GM19025 (cell line): Measurements from ENCODE around the gene PLOD1.
"Not testable (repeated sequence)": the region's sequence is repeated elsewhere in the genome, so short reads cannot be mapped to it uniquely, and the experiment has no call there.

Experiments
- ATAC-seq: cut with Tn5 transposase; IDR thresholded peaks from one replicate; pipeline ENCODE4 v1.9.1; 2021; ENCODE audit warnings: mild to moderate bottlenecking, low read depth, moderate library complexity; ENCODE audit not compliant: unreplicated experiment

The PLOD1 gene

DNA sequence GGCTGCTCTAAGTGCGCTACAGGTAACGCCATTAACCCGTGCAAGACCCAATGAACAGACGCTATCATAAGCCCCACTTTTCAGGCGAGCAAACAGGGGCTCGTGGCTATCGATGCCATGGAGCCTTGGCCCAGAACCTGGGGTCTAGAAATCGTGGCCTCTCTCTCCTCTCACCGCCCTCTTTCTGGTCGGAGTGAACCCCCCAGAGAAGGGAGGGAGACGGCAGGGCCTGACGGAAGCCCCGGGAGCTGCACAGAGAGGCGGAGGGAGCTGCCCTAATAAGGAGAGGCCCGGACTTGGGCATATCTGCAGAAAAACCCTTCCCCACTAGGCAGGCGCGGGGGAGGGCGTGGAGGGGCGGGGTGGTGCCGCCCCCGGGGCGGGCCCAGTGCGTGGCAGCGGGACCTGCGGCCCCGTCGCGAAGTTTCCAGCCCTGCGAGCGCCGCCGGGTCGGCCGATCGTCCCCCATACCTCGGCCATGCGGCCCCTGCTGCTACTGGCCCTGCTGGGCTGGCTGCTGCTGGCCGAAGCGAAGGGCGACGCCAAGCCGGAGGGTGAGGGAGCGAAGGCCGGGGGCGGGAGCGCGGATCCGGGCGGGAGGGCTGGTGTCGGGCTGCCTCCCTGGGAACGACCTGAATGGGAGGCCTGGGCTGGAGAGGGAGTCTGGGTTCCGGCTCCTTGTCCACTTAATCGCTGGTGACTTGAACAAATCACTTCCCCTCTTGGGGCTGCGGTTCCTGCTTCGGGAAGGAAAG lies at the start of gene PLOD1:
TSS of gene PLOD1 (plus strand) at position 416 of the 755 bp plus-strand sequence. CDS start at position 479, 63 bp downstream.
- peak; percentile 94 for ATAC-seq

DNA sequence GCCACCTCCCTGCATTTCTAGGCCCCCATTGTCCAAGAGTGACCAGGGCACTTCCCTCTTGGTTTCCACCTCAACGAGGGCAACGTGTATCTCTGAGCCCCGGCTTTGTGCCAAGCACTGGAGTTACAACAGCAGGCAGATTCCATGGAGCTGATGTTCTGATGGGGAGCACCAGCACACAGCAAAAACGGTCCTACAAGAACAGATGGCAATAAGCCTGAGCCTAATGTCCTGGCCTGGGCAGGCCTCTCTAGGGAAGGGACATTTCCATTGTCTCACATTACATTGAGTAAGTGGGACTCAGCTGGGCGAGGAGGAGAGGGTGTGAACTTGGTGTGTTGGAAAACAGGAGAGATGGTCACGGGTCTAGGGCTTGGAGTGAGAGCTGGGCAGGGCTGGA lies 48.6 kb upstream of the PLOD1 start:
- no peak for ATAC-seq

DNA sequence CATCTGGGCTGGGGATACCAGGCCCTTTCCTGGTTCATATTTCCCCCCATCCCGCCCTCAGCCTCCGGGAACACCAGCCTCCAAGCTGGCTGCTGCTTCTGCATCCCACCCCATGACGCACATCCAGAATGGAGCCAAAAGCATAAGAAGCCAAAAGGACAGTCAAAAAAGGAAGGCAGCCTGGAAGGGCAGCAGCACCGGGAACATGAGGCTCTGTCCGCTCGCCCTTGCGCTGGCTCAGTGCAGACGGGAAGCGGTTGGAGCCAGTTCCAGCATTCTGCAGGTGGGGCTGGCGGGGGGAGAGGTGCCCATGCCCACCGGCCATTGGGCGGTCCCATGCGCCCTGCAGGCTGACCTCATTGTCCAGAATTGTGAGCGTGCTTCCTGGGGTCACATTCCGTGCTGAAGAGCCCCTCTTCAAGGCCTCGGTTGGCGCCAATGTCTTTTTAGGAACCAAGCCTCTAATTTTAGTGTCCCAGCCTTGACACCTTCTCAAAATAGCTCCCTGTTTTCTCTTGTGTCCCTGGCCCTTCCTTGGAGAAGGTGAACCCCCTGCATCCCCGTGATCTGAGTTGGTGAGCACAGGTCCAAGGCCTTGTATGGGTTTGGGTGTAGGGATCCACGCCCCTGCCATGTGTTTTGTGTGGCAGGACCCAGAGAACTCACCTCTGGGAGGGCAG lies 47.4 kb upstream of the PLOD1 start:
- ATAC-seq, result no peak

DNA sequence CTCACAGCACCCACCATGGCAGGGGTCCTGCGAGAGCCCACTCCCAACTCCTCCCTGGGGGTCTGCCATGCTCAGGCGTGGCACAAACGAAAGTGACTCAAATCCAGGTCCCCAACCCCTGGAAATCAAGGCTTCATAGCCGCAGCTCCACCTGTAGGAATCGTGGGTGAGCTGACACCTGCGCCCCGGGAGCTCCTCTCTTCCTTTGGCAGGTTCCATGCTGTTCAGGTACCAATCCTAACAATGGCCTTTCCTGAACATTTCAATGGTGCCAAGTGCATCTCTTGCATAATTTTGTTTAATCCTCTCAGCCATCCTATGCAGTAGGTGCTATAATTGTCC lies 46.9 kb upstream of the PLOD1 start:
- no peak for ATAC-seq

DNA sequence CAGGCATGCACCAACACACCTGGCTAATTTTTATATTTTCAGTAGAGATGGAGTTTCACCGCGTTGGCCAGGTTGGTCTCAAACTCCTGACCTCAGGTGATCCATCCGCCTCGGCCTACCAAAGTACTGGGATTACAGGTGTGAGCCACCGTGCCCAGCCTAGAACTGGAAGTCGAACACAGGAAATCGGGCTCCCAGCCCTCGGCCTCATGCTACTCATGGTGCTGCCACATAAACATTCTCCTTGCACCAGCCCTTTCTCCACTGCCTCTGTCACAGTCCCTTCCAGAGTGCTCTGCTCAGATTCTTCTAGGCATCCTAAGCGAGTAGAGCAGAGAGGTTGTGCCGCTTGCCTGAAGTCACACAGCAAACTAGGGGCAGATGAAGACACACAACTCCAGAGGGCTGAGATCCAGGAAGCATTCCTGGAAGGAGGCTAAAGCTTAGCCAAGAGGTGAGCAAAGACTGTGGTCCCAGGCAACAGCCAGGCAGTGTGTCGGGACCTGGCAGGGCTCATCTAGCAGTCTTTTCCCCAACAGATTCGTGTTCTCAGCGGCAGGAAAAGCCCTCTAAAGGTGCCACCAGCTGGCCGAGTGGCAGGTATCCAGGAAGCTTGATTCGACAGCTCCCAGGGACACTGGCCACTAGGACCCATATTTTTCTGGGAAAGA lies 46.2 kb upstream of the PLOD1 start:
- ATAC-seq, result no peak

DNA sequence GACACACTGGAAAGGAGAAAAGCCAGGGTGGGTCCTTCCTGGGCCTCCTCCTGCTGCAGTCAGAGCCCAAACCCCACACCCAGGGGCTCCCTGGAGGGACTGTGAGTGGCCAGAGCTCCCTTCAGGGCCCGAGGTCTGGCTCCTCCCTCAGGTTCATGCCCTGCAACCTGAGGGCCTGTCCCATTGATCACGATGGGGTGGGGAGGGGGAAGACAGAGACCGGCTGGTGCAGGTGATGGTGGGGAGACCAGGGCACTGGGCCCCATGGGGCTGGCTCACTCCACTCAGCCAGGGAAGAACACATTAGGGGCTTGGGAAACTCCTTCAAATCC lies 45.7 kb upstream of the PLOD1 start:
- ATAC-seq, result no peak

DNA sequence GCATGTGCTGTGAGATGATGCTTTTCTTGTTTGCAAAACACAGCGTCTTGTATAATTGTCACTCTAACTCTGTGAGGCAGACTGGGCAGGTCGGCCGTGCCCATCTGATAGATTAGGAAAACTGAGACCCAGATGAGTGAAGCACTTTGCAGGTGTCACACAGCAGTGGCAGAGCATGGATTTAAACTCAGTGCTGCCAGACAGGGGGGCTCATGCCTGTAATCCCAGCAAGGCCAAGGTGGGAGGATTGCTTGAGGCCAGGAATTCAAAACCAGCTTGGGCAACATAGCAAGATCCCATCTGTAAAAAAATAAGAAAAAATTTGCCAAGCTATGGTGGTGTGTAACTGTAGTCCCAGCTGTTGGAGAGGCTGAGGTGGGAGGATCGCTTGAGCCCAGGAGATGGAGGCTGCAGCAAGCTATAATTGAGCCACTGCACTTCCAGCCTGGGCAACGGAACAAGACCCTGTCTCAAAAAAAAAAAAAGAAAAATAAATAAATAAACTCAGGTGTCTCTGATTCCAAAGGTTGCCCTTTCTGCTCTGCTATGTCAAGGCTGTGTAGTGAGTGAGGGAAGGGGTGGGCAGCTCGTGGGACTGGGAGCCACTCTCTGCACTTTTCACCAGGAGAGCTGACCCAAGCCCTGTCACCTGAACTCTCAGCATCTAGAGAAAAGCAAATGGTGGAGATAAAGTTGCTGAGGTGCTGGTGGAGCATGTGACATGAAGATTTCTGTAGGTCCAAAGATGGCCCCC lies 42.9 kb upstream of the PLOD1 start:
- ATAC-seq, result no peak

DNA sequence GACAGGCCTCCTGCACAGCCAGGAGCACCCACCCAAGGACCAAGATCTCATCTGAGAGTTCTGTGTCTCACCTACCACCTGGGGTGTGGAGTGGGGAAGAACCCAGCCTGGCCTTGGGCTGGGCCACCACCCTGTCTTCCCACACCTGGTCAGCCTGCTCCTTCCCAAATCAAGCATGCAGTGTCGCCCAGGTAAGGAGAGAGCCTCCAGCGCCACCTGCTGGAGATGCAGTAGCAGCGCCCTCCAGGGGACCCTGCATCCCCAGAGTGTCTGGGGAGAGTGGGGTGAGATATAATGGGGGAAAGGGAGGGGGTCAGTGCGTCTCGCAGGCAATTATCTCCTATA lies 40.6 kb upstream of the PLOD1 start:
- no peak for ATAC-seq

DNA sequence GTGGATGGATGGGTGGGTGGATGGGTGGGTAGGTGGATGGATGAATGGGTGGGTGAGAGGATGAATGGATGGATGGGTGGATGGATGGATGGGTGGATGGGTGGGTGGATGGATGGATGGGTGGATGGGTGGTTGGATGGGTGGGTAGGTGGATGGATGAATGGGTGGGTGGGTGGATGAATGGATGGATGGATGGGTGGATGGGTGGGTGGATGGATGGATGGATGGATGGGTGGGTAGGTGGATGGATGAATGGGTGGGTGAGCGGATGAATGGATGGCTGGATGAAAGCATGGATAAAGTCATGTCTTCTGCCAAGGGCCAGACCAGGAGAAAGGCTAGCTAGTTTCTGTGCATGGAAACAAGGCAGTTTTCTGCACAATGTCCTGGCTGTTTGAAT lies 40.0 kb upstream of the PLOD1 start:
- ATAC-seq, result not testable (repeated sequence)

DNA sequence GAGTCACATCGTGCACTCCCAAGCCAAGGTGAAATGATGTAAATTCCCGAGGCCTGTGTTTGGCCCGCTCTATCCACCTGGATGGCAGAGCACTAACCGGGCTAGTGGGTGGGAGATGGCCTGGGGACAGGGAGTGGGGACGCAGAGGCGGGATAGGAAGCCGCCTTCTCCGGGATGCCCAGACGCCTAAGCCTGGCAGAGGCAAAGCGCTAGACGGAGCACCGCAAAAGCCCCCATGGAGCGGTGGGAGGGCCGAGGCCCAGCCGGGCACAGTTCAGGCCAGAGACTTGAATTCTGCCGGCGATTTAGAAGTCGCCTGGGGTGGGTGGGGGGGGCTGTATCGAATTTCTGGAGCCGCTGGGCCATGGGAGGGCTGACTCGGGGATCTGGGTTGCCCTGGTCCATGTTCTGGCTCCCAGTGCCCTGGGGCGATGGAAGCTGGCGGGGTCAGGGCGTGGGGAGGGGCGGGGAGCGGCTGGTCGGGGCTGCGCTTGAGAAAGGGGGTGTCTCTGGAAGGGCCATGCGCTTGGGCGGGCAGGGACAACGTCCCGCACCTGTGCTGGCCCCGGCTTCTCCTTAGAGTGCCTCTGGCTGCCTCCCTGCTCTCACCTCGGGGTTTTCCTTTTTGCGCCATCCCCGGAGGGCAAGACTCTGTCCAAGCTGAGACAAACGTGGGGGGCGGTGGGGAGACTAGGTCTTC lies 36.3 kb upstream of the PLOD1 start:
- ATAC-seq, result no peak

DNA sequence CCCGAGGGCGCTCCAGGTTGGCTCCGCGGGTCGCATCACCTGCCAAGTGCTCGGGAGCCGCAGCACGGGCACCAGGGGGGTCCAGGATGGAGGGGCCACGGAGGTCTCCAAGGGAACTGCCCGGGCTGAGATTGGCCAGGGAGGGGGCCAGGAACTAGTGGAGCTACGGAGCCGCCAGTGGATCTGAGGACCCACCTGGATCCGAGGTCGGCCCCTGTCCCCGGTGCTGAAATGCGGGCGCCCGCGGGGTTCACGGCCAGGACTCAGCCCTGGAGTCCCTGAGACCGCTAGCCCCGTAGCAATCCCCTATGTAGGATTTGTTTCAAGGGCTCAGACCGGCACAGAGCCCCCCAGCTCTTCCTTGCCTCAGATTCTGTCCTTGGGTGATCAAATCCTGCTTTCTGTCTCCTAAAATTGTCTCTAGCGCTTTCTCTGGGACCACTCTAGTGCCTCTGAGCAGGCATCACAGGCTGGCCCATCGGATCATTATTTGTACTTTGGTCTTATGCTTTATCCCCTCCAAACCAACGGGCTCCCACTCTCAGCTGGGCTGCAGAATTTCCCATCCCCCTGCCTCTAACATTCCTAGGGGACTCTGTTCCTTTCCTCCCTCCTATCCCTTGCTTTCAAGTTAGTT lies 35.6 kb upstream of the PLOD1 start:
- no peak for ATAC-seq

DNA sequence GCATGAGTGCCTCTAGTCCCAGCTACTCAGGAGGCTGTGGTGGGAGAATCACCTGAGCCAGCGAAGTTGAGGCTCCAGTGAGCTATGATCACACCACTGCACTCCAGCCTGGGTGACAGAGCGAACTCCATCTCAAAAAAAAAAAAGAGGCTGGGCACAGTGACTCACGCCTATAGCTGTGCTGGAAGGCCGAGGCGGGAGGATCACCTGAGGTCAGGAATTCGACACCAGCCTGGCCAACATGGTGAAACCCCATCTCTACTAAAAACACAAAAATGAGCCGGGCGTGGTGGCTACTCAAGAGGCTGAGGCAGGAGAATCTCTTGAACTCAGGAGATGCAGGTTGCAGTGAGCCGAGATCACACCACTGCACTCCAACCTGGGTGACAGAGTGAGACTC lies 33.1 kb upstream of the PLOD1 start:
- ATAC-seq, result not testable (repeated sequence)

DNA sequence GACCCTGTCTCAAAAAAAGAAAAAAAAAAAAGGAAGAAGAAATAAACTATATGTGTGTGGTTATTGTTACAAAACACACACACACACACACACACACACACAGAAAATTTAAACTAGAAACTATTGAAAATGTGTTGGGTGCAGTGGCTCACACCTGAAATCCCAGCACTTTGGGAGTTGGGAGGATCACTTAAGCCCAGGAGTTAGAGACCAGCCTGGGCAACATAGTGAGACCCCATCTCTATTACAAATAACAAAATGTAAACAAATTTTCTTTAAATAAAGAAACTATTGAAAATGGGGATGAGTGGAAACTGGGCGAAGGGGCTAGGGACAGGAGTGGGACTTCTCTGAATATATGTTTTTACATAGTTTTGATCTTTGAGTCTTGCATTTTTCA lies 31.3 kb upstream of the PLOD1 start:
- ATAC-seq, result no peak

DNA sequence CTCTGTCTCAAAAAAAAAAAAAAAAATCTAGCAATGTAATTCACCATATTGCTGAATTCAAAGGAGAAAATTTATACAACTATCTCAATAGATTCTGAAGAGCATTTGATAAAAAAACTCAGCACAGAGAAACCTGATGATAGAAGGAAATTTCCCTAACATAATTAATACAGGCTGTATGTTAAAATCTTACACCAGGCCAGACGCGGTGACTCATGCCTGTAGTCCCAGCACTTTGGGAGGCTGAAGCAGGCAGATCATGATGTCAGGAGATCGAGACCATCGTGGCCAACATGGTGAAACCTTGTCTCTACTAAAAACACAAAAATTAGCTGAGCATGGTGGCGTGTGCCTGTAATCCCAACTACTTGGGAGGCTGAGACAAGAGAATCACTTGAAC lies 30.4 kb upstream of the PLOD1 start:
- not testable (repeated sequence) for ATAC-seq

DNA sequence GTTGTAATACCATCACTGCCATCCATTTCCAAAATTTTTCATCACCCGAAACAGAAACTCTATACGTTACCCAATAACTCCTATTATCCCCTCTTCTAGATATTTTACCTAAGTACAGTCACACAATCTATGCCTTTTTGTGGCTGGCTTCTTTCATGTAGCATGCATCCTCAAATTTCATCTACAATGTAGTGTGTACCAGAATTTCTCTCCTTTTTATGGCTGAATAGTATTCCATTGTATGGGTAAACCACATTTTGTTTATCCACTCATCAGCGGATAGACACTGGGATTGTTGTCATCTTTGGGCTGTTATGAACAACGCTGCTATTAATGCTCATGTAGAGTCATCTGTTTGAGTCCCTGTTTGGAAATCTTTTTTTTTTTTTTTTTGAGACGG lies 29.5 kb upstream of the PLOD1 start:
- ATAC-seq, result no peak

DNA sequence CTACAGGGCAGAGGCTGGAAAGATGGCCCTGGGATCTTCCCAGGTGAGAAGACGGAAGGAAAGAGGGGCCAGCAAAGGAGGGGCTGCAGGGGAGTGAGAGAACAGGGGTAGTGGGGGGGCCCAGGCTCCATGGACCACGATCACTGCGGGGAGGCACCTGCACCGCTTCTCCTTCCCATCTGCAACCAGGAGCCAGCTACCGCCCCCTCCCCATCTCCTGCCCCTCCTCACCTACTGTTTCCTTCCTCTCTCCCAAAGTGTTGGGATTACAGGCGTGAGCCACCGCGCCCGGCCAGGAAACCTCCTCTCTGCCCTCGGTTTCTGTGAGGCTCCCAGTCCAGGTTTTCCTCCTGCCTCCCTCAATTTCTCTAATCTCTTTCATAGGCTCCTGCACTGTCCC lies 27.6 kb upstream of the PLOD1 start:
- ATAC-seq, result no peak

DNA sequence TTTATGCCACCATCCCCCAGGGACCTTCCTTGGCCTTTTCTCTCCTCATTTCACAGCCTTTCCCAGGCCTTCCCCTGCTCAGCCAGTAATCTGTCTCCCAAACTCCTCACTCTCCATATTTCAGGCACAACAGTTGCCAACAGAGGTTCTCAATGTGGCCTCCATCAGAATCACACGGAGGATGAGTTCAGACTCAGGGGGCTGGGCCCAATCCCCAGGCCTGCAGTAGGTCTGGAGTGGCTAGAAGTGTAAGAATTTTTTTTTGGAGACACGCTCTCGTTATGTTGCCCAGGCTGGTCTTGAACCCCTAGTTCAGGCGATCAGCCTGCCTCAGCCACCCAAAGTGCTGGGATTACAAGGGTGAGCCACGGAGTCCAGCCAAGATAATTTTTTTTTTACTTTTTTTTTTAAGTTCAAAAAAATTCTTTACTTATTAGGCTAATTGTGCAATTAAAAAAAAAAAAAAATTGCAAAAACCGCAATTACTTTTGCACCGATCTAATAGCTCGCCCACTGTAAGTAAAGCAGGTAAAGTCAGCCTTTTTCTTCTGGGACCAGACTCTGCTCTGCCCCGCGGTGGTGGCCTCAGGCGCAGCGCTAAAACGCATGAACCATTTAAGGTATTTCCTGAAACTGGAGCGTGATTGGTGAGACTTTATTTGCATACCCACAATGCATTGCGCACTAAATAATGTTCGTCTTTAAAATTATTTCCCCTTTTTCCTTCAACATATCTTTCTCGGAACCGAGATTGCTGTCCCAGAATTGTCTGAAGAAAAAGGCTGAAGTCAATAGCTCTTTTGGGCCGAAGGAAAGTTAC lies 27.0 kb upstream of the PLOD1 start:
- ATAC-seq, result peak; percentile 28

DNA sequence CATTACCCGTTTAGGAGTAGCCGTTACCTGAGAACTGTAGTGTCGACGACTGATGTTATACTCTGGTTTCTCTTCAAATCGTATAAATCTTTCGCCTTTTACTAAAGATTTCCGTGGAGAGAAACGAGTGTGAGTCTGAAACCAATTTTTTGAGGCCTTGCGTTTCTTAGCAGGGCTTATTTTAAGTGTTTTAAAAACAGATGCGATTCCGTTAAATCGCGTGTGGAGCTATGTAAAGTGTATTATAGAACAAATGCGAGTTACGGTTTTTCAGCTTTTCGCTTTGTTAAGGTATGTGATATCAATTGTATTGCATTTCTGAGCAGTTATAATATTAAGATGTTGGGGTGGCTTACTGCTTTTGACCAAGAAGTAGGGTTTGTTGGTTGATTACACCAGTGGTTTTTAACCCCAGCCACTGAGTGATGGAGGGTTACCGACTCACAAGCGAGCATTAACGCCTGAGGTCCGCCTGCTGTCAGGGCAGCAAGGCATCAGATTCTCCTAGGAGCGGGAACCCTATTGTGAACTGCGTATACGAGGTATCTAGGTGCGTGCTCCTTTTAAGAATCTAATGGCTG lies 26.3 kb upstream of the PLOD1 start:
- peak; percentile 47 for ATAC-seq

DNA sequence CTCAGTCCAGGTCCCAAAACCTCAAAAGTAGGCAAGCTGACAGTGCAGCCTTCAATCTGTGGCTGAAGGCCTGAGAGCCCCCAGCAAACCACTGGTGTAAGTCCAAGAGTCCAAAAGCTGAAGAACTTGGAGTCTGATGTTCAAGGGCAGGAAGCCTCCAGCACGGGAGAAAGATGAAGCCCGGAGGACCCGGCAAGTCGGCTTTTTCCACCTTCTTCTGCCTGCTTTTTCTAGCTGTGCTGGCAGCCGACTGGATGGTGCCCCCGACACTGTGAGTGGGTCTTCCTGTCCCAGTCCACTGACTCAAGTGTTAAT lies 23.6 kb upstream of the PLOD1 start:
- ATAC-seq, result not testable (repeated sequence)
